Activated CD4-positive, alpha-beta T cell treated with anti-CD3 and anti-CD28 coated beads, Interleukin-2, Interleukin-4, amounts not matched to agents 100 ng/mL and 50 ng/mL, durations not matched to agents 16 hours and 8 hours (primary cell): ENCODE results near the gene DOK6.

Source experiments
- DNase-seq: peaks from one replicate; pipeline ENCODE4 v3.0.0-alpha.2; 2020; ENCODE audit warnings: low spot score

The DOK6 gene

GRCh38 chr18:69435000-69435399, 34.3 kb downstream of the DOK6 start:
- no peak for DNase-seq

GRCh38 chr18:69444221-69444620, 43.5 kb downstream of the DOK6 start:
- DNase-seq, result no peak

DNA sequence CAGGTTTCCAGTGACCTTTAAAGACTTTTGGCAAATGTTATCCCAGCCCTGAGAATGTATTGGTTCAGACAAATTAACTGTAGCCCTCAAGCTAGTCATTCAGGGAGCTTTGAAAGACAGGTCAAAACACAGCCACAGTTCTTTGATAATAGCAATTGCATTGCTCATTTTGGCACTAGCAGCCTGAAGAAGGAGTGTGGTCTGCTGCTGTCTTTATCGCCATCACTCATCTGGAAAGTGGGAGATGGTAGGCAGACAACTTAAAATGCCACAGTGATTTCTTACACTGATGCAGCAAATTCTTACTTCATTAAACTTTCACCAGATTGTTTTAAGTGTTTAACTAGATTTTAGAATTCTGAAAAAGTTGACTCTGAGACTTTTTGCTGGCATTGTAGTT, 47.2 kb downstream of the DOK6 start:
- DNase-seq, result no peak

DNA sequence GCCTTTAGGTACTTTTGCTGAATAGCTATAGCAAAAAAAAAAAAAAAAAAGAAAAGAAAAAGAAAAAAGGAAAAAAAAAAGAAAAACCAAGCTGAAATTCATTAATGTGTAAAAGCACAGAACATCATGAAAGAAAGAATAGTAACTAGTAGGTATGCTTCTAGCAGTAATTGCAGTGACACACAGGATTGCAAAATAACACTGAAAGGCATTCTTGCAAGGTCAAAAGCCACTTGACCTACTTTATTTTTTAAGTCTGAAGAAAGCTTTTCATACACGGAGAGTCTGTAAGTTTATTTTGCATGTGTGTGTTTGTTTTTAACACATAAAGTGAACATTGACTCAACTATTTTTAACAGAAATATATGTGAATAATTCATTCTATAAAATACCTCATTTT, 54.4 kb downstream of the DOK6 start:
- DNase-seq, result no peak

GRCh38 chr18:69469444-69469919, 68.8 kb downstream of the DOK6 start:
- peak; percentile 46 for DNase-seq

GRCh38 chr18:69480460-69480859, 79.8 kb downstream of the DOK6 start:
- DNase-seq, result no peak

DNA sequence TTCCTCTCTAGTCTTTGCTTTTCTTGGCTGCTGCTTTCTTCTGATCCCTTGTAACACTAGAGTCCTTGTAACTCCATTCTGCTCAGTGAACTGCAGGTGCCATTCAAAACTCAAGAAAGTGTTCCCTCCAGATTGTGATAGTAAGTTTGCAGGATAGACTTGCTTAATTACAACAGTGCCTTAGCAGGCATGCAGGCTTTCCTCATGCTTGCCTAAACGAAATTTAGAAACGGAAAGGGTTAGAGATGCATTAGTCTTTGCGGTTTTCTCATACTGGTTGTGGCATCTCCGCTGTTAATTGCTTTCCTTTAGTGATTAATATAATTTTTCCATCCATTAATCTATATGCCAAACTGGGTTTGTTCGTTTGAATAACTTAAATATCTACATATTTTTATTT, 82.9 kb downstream of the DOK6 start:
- no peak for DNase-seq

DNA sequence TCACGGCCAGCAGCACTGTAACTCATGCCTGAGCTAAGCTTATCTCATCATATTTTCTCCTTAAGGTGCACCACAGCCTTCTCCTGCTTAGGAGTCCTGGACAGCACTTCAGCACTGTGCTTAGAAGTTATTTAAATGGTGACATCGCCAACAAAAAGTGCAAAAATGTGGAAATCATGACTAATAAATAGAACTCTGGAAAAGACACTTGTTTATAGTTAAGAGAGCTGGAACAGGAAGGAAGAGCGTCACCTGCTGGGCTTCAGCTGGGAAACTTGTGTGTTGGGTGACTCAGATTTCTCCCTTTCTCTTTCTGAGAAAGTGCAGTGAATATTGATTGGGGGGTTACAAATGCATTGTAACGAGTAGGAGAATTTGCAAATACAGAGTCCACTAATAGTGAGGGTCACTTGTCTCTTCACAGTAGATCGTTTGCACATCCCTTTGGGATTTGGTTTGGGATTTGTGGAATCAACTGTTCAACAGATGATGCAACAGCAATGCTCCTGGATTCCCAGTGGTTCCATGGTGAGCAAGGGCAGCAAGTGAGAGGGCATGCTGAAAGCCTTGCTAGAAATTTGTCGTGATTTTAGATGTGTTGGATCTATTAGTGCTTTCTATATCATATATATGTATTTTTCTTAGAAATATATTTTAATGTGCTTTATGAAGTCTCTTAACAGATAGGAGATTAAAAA, 84.2 kb downstream of the DOK6 start:
- DNase-seq, result no peak

DNA sequence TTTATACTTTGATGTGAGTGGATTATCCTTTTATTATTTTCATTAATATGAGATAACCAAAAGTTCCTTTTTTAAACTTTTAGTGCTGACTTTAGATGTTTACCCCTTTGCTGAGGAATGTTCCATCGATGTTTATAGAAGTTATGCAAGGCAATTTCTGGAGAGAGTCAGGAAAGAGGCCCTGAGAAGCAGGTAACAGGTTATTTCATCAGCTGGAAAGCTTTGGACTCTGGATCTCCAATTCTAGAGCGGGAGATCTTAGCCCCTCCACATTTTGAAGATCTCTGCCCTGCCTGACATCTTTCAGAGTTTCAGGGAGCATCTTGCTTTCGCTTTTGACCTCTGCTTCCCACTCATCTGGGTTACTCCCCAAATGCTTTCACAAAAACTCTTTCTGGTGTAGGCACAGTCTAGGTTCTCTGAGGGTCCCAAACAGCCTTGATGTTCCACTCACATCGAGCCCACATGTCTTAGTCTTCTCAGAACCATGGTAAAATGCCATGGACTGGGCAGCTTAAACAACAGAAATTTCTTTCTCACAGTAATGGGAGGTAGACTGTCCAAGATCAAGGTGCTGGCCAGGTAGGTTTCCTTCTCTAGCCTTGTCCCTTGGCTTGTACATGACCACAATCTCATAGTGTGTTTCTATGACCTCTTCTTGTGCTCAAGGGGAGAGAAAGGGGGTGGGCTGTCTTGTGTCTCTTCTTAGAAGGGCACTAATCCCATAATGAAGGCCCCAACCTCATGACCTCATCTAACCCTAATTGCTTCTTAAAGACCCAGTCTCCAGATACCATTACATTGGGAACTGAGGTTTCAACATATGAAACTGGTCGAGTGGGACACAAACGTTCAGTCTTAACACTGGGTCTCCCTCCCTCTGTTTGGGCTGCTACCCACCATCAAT, 87.1 kb downstream of the DOK6 start:
- DNase-seq, result no peak

GRCh38 chr18:69490072-69490471, 89.4 kb downstream of the DOK6 start:
- no peak for DNase-seq

- no peak for DNase-seq
Observed at GRCh38 chr18:69490813-69491212, 90.1 kb downstream of the DOK6 start.

DNA sequence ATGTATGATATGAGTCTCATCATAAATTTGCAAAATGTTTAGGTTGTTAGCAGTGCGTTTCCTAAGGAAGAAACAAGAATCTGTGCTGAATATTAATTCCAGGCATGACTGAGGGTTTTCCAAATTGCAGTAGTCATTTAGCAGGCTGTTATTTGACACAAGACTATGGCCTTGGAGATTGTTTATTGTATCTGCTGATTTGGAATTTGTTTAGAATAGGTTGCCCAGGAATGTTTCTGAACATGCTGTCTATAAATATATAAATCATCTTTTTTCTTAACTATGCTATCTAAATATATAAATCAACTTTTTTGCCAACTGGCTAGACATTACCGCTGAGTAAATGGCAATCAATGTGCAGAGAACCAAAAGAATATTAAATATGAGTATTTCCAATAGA, 90.9 kb downstream of the DOK6 start:
- DNase-seq, result no peak

GRCh38 chr18:69492861-69493260, 92.2 kb downstream of the DOK6 start:
- DNase-seq, result no peak

GRCh38 chr18:69494841-69495240, 94.2 kb downstream of the DOK6 start:
- no peak for DNase-seq

DNA sequence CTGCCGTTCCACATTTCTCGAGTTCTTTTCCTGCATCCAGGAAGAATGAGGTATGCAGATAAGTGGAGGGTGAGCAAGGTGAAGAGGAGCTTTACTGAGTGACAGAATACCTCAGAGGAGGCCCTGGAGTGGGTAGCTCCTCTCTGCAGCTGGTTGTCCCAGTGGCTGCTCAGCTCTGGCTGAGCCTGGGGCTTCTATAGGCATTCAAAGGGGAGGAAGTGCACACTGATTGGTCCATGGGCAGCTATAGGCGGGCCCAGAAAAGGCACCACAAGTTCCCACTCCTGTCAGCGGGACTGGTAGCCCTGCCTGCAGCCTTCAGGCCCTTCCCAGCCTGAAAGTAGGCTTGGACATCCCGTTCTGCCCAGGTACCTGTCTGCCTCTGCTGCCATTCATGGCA, 94.7 kb downstream of the DOK6 start:
- no peak for DNase-seq

DNA sequence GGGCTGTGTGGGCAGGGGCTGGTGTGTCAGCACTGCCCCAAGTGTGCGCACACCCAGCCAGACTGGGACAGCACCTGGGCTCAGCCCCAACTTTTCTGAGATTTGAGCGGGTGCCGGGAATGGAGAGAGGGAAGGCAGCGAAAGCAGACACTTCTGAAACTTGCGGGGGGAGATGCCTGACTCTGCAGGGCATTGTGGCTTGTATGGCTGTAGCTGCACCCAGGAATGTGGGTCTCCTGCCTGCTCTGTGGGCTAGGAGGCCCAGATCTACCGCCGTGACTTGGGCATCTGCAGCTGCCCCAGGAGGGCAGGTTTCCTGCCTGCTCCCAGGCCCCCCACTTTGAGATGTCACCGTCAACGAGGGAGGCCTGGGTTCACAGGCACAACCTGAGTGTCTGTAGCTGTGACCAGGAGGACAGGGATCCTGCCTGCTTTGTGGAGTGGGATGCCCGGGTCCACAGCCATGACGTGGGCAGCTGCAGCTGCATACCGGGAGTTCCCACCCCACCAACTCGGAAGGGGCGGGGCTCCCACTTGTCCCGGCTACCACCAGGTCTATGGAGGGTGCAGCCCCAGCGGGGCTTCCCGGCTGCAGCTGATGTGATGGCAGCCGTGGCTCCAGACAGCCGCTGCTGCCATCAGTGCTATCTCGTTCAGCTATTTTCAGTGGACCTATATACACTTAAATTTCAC, 95.3 kb downstream of the DOK6 start:
- no peak for DNase-seq

GRCh38 chr18:69518989-69519388, 118.3 kb downstream of the DOK6 start:
- DNase-seq, result no peak

DNA sequence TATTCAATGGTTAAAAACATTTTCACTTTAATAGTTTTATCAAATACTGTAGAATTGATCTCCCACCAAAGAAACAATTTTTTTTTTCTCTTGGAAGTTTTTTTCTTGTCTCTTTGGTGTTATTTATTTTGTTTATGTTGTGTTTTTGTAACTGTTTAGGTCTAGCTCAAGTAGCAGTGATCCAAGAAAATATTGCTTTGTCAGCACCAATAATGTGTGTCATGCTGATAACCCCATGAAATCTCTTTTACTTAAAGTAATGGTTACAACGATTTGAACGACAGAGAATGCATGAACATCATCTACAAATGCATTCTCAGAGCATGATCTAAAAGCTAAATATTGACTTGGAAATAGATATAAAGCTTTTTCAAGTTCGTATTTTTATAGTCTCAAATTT, 122.9 kb downstream of the DOK6 start:
- DNase-seq, result no peak

GRCh38 chr18:69528435-69528834, 127.7 kb downstream of the DOK6 start:
- no peak for DNase-seq

GRCh38 chr18:69529151-69529550, 128.5 kb downstream of the DOK6 start:
- DNase-seq, result no peak

- DNase-seq, result no peak
Observed at GRCh38 chr18:69531973-69532372, 131.3 kb downstream of the DOK6 start.

DNA sequence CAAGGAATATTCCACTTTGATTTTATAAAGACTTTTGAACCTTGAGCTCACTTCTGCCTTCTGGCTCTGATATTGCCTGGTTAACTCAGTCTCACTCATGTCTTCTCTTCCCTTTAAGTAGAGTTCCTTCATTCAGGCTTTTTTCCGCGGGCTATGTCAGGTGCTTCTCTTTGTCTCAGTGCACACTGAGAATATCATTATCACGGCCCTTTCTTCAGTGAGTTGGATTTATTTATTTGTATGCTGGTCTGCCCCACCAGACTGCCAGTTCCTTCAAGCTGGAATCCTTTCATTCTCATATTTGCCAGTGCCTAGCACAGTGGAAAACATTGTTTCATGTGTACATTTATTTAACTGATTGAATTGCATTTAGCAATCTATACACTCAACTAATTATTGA, 136.5 kb downstream of the DOK6 start:
- no peak for DNase-seq

GRCh38 chr18:69538849-69539248, 138.2 kb downstream of the DOK6 start:
- no peak for DNase-seq
